Fibroblast of villous mesenchyme (primary cell): ENCODE measurements around the gene EVL. TPM values are rescaled to one million over a fixed set of nuclear protein-coding genes. Genes with fewer than 3 reads are reported as not detected.
"Not testable (repeated sequence)": the region's sequence is repeated elsewhere in the genome, so short reads cannot be mapped to it uniquely, and the experiment has no call there.

Source experiments
- DNase-seq: peaks from one replicate; pipeline ENCODE4 v3.0.0-alpha.2; 2010; ENCODE audit warnings: low read depth
- H3K4me3 ChIP-seq: 2 replicates; pipeline ENCODE4 v1.5.1; 2011; ENCODE audit warnings: low read depth, mild to moderate bottlenecking, low read length
- total RNA-seq: library from RNA; depleted of rRNA; stranded (reverse); fragments of >200 nt; gene quantifications from 2 replicates; pipeline ENCODE4 v1.2.3, GENCODE V29; 2012
- TF ChIP-seq, protein P1 (sequence below): IDR thresholded peaks from 2 replicates; pipeline ENCODE4 v1.5.1; 2012; ENCODE audit warnings: low read depth, mild to moderate bottlenecking, low read length; ENCODE audit not compliant: insufficient read depth

The EVL gene
- total RNA-seq, 1 donor = 5.2 TPM

DNA sequence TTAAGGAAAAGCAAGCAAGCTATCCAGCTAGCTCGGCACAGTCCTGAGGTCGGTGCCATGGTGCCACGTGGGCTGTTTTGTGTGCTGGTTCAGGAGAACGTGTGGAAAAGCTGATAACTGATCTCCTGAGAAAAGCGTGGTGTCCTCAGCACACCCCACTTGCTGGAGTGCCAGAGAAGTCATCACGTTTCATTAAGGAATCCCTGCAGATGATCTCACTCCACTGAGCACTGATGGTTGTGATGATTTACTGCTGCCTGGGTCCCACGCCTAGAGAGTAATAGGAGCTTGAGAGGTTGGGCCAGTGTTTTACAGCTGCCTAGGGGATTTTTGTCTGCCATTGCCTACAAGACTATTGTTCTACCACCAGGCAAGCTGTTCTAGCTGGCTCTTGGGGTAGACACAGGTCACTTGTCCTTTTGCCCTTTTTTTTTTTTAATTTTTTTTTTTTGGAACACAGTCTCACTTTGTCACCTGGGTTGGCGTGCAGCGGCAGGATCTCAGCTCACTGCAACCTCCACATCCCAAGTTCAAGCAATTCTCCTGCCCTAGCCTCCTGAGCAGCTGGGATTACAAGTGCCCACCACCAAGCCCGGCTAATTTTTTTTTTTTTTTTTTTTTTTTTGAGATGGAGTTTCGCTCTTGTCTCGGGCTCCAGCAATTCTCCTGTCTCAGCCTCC lies 42.3 kb upstream of the EVL start:
- no peak overlapping the region for H3K4me3 ChIP-seq
- peak; percentile 90 for DNase-seq
- TF ChIP-seq, protein P1, sequence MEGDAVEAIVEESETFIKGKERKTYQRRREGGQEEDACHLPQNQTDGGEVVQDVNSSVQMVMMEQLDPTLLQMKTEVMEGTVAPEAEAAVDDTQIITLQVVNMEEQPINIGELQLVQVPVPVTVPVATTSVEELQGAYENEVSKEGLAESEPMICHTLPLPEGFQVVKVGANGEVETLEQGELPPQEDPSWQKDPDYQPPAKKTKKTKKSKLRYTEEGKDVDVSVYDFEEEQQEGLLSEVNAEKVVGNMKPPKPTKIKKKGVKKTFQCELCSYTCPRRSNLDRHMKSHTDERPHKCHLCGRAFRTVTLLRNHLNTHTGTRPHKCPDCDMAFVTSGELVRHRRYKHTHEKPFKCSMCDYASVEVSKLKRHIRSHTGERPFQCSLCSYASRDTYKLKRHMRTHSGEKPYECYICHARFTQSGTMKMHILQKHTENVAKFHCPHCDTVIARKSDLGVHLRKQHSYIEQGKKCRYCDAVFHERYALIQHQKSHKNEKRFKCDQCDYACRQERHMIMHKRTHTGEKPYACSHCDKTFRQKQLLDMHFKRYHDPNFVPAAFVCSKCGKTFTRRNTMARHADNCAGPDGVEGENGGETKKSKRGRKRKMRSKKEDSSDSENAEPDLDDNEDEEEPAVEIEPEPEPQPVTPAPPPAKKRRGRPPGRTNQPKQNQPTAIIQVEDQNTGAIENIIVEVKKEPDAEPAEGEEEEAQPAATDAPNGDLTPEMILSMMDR = no peak

DNA sequence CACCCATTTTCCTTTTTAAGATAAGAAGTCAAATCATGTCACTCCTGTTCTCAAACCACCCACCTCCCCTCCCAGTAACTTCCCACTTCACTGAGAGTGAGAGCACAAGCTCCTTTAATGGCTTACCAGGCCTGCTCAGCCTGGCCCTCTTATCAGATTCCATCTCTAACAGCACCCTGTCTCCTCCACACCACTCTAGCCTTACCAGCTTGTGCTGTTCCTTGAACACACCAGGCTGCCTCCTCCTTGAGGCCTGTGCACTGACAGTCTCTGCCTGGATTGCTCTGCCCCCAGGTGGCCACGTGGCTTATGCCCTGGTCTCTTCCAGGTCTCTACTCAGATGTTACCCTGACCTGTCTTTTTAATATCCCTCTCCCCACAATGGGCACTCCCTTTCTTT lies 40.1 kb upstream of the EVL start:
- H3K4me3 ChIP-seq = no peak overlapping the region
- peak; percentile 55 for DNase-seq
- TF ChIP-seq, protein P1 = peak; percentile 53

DNA sequence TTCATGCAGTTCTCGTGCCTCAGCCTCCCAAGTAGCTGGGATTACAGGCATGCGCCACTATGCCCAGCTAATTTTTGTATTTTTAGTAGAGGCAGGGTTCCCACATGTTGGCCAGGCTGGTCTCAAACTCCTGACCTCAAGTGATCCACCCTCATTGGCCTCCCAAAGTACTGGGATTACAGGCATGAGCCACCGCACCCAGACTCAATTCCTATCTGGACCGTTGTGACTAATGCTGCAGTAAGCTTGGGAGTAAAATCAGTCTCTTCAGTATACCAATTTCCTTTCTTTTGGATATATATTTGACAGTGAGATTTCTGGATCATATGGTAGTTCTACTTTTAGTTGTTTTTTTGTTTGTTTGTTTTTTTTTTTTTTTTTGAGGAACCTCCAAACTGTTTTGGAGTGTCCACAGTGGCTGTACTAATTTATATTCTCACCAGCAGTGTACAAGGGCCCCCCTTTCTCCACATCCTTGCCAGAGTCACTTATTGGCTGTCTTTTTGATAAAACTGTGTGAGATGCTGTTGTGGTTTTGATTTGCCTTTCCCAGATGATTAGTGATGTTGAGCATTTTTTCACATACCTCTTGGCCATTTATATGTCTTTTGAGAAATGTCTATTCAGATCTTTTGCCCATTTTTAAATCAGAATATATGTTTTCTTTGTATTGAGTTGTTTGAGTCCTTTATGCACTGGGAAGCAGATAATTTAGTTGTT lies 37.3 kb upstream of the EVL start:
- TF ChIP-seq, protein P1 = no peak
- no peak overlapping the region for H3K4me3 ChIP-seq
- DNase-seq = no peak

DNA sequence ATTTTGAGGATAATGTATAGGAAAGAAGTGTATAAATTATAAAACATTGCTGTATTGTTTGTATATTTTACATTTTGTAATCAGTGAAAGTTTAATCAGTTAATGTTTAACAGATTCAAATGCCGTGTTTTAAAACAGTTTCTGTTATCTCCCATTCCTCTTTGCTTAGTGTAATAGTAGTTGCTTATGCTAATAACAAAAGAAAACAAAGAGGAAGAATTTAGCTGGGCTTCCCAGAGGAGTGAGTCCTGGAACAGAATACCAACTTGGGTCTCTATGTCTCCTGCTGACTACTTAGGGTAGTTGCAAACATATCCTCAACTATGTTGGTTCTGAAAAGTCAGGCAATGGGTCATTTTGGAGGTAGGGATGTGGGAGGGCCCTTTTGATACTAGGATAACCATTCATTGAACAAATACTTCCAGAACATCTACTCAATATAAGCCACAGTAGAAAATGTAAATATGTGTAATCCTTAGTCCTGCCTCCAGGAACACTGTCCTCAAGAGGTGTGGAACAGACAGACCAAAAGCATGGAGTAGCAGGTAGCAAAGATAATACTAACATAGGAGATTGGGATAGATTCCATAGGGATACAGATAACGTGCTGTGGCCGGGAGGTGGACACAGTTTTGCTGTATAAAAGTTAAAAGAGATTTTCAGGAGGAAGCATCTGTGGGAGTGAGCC lies 36.1 kb upstream of the EVL start:
- no peak for DNase-seq
- TF ChIP-seq, protein P1 = no peak
- no peak overlapping the region for H3K4me3 ChIP-seq

DNA sequence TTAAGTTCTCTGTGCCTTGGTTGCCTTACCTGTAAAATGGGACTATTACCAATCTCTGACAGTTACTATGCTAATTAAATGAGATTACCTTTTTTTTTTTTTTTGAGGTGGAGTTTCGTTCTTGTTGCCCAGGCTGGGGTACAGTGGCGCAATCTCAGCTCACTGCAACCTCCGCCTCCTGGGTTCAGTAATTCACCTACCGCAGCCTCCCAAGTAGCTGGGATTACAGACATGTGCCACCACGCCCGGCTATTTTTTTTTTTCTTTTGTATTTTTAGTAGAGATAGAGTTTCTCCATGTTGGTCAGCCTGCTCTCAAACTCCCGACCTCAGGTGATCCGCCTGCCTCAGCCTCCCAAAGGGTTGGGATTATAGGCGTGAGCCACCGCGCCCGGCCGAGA lies 35.2 kb upstream of the EVL start:
- H3K4me3 ChIP-seq, DNase-seq: not testable (repeated sequence)

- DNase-seq = peak; percentile 93
- H3K4me3 ChIP-seq = no peak overlapping the region
- TF ChIP-seq, protein P1 = no peak
Observed at GRCh38 chr14:100030452-100031153, 34.6 kb upstream of the EVL start.
